DND-41 (cell line): ENCODE data around the gene GPR50.

ENCODE experiments used
- ATAC-seq: fragments of 200-7000 bp; cut with Tn5 transposase; 3 replicates; pipeline ENCODE4 v1.9.1; 2021; ENCODE audit warnings: low read depth; ENCODE audit not compliant: insufficient read depth
- DNase-seq: peaks from one replicate; pipeline ENCODE4 v3.0.0-alpha.2; 2020
- H2AFZ ChIP-seq: 2 replicates; pipeline ENCODE4 v1.6.0; 2012; ENCODE audit warnings: low read depth, low read length
- H3K27ac ChIP-seq: 2 replicates; pipeline ENCODE4 v1.5.1; 2012; ENCODE audit warnings: low read length, inconsistent platforms
- H3K27me3 ChIP-seq: fragments of 200-600 bp; sonication (generic); 2 replicates; pipeline ENCODE4 v1.6.0; 2012; ENCODE audit warnings: low read length, mild to moderate bottlenecking, inconsistent platforms; ENCODE audit not compliant: insufficient read depth, poor library complexity
- H3K36me3 ChIP-seq: 2 replicates; pipeline ENCODE4 v1.5.1; 2012; ENCODE audit warnings: low read length, inconsistent platforms; ENCODE audit not compliant: insufficient read depth
- H3K4me1 ChIP-seq: 2 replicates; pipeline ENCODE4 v1.5.1; 2012; ENCODE audit warnings: mild to moderate bottlenecking, low read length; ENCODE audit not compliant: insufficient read depth
- H3K4me2 ChIP-seq: 2 replicates; pipeline ENCODE4 v1.6.0; 2012; ENCODE audit warnings: mild to moderate bottlenecking, moderate library complexity, low read length, inconsistent platforms; ENCODE audit not compliant: insufficient read depth
- H3K4me3 ChIP-seq, 2 experiments: fragments of 200-600 bp in 1 of 2; shearing (Covaris generic) in 1 of 2; 2 replicates each; pipeline ENCODE4 v1.5.1; 2012 to 2016; ENCODE audit warnings: inconsistent platforms in 2 of 2, low read length in 2 of 2, mild to moderate bottlenecking in 2 of 2, low read depth in 1 of 2, moderate library complexity in 1 of 2
- H3K79me2 ChIP-seq: 2 replicates; pipeline ENCODE4 v1.6.0; 2012; ENCODE audit warnings: low read length, inconsistent platforms; ENCODE audit not compliant: insufficient read depth
- H3K9ac ChIP-seq: 2 replicates; pipeline ENCODE4 v1.6.0; 2012; ENCODE audit warnings: low read depth, mild to moderate bottlenecking, inconsistent platforms, low read length, moderate library complexity
- H3K9me3 ChIP-seq: 2 replicates; pipeline ENCODE4 v1.5.1; 2012; ENCODE audit warnings: low read length, moderate library complexity, mild to moderate bottlenecking, inconsistent platforms; ENCODE audit not compliant: insufficient read depth, severe bottlenecking
- H4K20me1 ChIP-seq: 2 replicates; pipeline ENCODE4 v1.6.0; 2012; ENCODE audit warnings: low read length; ENCODE audit not compliant: insufficient read depth
- CTCF ChIP-seq: IDR thresholded peaks from 2 replicates; pipeline ENCODE4 v1.5.1; 2012; ENCODE audit warnings: borderline replicate concordance, low read length, moderate library complexity, mild to moderate bottlenecking; ENCODE audit not compliant: poor library complexity, severe bottlenecking; ENCODE audit errors: extremely low read depth
- EZH2 ChIP-seq: IDR thresholded peaks from 3 replicates; pipeline ENCODE4 v1.6.1; 2012; ENCODE audit warnings: borderline replicate concordance, low read depth, mild to moderate bottlenecking, moderate library complexity, low read length, inconsistent platforms; ENCODE audit not compliant: severe bottlenecking

GPR50 gene

GRCh38 chrX:151184705-151185104, 8.3 kb downstream of the GPR50 start:
- Histone ChIP-seq H3K36me3 (no peaks in the 10 kb centered on the region), H3K79me2 (no peaks in the 10 kb centered on the region), H3K27ac (no peak overlapping the region), H3K4me3 (no peak overlapping the region), H3K4me2 (no peak overlapping the region), H3K27me3 (no peaks in the 10 kb centered on the region), H4K20me1 (no peaks in the 10 kb centered on the region), H3K4me1 (no peaks in the 10 kb centered on the region), H3K9ac (no peak overlapping the region), H2AFZ (no peak overlapping the region), H3K9me3 (no peaks in the 10 kb centered on the region)
- TF ChIP-seq EZH2: no peak
- TF ChIP-seq CTCF: no peak
- DNase-seq: no peak
- no peak for ATAC-seq

- H2AFZ ChIP-seq: no peak overlapping the region
- no peak overlapping the region for H3K27ac ChIP-seq
- no peaks in the 10 kb centered on the region for H4K20me1 ChIP-seq
- no peaks in the 10 kb centered on the region for H3K36me3 ChIP-seq
- no peaks in the 10 kb centered on the region for H3K79me2 ChIP-seq
- no peaks in the 10 kb centered on the region for H3K4me1 ChIP-seq
- H3K4me2 ChIP-seq: no peak overlapping the region
- ATAC-seq (no peak), DNase-seq (no peak)
- no peaks in the 10 kb centered on the region for H3K27me3 ChIP-seq
- no peak overlapping the region for H3K9ac ChIP-seq
- TF ChIP-seq CTCF: no peak
- no peaks in the 10 kb centered on the region for H3K9me3 ChIP-seq
- H3K4me3 ChIP-seq: no peak overlapping the region
Measured at GRCh38 chrX:151206871-151207270, 30.5 kb downstream of the GPR50 start.

GRCh38 chrX:151225843-151226242, 49.5 kb downstream of the GPR50 start:
- Histone ChIP-seq H3K9ac (no peak overlapping the region), H3K9me3 (no peaks in the 10 kb centered on the region), H3K4me3 (no peak overlapping the region), H3K27me3 (no peaks in the 10 kb centered on the region), H3K4me2 (no peak overlapping the region), H3K79me2 (no peaks in the 10 kb centered on the region), H4K20me1 (no peaks in the 10 kb centered on the region), H3K36me3 (no peaks in the 10 kb centered on the region), H2AFZ (no peak overlapping the region), H3K4me1 (no peaks in the 10 kb centered on the region), H3K27ac (no peak overlapping the region)
- ATAC-seq (no peak), DNase-seq (no peak)
- TF ChIP-seq CTCF (no peak), EZH2 (no peak)

- Histone ChIP-seq H3K36me3 (no peaks in the 10 kb centered on the region), H3K27me3 (no peaks in the 10 kb centered on the region), H3K4me3 (no peak overlapping the region), H3K4me2 (no peak overlapping the region), H2AFZ (no peak overlapping the region), H3K79me2 (no peaks in the 10 kb centered on the region), H3K27ac (no peak overlapping the region), H3K9me3 (no peaks in the 10 kb centered on the region), H4K20me1 (no peaks in the 10 kb centered on the region), H3K4me1 (no peaks in the 10 kb centered on the region), H3K9ac (no peak overlapping the region)
- no peak for TF ChIP-seq CTCF
- no peak for TF ChIP-seq EZH2
- no peak for DNase-seq
- ATAC-seq: no peak
Measured at GRCh38 chrX:151226941-151227340, 50.6 kb downstream of the GPR50 start.
